SK-N-DZ (cell line): ENCODE data around the gene TIE1.

Experiments
- DNase-seq: peaks from one replicate; pipeline ENCODE4 v3.0.0-alpha.2; 2015; ENCODE audit warnings: low spot score

The TIE1 gene

GRCh38 chr1:43273708-43274107 is 27.1 kb upstream of the TIE1 start:
- no peak for DNase-seq

DNA sequence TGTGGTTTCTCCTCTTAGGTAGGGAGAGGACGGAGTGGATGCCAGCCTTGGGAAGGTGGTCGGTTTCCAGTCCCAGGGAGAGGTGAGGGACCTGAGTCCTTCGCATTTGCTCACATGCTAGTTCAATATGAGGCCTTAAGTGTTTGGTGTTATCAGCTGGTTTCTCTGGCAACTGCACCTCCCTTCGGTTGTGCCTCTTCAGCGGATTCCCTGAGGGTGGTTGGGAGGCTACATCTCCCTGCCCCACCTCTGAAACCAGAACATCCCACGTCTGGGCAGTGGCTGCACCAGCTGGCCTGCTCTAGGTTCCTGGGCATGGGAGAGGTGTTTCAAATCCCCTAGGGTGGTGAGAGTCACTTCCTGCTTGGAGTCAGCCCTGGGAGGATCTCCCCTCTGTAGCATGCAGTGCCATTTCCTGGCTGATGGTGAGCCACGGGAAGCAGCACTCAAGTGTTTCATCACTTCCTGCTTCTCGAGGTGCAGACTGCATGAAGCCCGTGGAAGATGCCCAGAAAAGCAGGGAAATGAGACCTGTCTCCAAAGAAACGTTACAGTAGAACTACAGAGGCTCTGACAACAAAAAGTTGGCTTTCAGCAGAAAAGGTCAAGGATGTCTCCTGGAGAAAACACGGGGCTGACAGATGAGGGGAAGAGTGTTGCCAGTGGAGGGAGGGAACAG is 26.5 kb upstream of the TIE1 start:
- DNase-seq, result no peak

- DNase-seq, result no peak
These were observed 26.0 kb upstream of the TIE1 start for GRCh38 chr1:43274804-43275180.

DNA sequence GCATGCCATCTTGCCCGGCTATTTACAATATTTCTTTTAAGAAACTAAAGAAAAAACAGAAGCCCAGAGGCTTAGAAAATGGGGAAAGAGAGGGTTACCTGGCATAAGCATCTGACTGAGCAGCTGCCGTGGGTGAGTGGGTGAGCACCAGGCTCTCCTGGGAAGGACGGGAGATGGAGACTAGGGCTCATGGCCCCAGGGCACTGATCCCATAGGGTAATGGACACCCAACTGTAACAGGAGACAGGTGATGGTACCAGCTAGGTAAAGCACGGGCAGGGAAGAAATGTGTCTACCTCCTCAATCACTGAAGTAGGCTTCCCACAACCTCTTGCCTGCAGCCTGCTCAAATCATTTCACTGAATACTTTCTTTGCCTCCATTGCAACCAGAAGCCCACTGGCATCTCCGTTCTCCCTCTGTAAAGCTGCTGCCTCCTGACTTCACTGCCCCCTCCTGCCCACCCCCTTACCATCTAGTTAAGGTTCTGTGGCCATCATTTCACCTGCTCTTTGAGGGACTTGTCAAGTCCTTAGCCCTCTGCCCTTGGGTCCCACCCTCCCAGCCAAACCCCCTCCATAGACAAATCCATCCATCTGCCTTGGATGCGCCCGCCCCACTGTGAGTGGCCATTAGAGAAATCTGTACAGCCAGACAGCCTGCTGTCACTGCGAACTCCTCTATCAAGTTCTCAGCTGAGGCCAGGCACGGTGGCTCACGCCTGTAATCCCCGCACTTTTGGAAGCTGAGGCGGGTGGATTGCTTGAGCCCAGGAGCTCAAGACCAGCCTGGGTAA is 24.8 kb upstream of the TIE1 start:
- no peak for DNase-seq

- DNase-seq, result no peak
These were observed 24.1 kb upstream of the TIE1 start for GRCh38 chr1:43276673-43277072.

- no peak for DNase-seq
These were observed 23.5 kb upstream of the TIE1 start for GRCh38 chr1:43277116-43277876.

DNA sequence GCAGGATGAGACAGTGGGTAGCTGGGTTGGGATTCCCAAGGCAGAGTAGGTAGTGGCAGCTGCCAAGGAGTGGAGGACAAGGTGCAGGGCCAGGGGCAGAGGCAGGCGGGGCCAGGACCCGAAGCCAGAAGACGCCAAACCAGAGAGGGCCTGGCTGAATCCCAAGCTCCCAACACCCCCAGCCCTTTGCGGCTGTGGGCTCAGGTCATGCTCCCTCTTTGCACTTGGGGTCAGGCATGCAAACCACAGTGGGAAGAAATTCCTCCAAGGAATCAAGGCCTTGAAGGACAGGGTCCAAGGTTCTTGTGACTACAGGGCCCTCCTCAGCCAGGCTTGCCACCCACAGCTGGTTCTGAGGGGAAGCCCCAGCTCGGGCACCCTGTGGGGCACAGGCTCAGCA is 21.6 kb upstream of the TIE1 start:
- no peak for DNase-seq

DNA sequence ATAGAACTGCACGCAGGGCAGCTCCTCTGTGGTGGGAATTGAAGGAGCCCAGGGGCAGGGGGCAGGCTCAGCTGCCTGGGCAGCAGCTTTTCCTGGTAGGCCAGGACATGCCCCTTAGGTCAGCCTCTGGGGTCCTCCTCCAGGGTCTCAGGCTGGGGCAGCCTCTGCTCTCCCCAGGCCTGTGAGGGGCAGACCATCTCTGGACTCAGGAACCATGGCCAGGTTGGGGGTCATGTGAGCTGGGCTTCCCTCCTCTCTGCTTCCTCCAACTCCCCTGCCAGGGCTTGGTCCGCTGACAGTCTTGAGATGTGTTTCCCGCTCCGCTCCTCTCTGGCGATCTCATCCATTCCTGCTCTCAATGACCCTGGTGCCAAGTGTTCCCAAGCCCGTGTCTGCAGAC is 21.1 kb upstream of the TIE1 start:
- no peak for DNase-seq

- no peak for DNase-seq
These were observed 20.1 kb upstream of the TIE1 start for GRCh38 chr1:43280692-43281091.

GRCh38 chr1:43282220-43283195 is 18.3 kb upstream of the TIE1 start:
- no peak for DNase-seq

GRCh38 chr1:43284065-43284464 is 16.7 kb upstream of the TIE1 start:
- DNase-seq, result no peak

- no peak for DNase-seq
These were observed 16.2 kb upstream of the TIE1 start for GRCh38 chr1:43284546-43285110.

DNA sequence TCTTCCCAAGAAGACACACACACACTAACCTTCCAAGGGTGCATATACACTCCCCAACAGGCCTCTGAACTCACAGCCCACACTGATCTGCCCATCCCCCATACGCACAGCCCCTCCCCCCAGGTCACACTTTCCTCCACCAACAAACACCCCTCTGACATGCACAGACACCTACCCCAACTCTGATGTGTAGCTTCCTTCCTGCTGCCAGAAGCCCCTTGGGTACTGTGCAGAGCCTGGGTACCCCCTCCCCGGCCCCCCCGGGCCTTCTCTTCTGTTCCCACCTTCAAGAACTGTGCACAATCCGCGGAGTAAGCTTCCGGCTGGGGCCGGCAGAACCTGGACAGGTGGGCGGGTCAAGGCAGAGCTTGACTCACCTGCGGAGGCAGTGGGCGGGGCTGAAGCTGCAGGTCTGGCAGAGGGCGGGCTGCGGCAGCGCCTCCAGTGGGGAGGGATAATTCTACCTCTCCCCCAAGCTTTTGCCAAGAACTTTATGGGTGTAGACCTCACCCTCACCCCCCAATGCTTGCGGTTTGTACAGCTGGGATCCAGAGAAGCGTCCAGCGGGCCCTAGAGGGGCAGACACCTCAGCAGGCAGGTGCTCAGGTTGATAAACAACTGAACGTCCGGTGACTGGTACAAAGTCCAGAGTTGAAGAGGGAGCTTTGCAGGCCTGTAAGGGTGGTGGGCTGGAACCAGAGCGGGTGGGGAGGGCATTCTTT is 15.4 kb upstream of the TIE1 start, which contains the start of gene C1orf210:
Gene C1orf210, minus strand, starts transcription at position 313 of the 722 bp plus-strand sequence. CDS start 2,311 bp downstream, outside the sequence.
- no peak for DNase-seq

DNA sequence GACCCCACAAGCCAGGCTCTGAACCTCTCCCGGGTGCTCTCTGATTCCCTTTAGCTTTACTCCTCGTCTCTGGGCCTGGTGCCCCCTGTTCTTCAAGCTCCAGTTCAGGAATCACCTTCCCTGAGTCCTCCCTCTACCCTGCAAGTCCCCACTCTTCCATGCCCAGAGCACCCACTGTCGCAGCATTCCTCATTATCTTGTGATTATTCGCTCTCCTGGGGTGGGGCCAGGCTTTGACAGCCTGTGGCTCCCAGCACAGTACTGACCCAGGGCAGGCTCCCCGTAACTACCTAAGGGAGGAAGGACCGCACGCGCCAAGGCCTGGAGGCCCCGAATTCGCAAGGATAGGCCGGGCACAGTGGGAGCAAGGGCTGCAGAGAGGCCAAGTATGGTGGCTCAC is 14.7 kb upstream of the TIE1 start:
- no peak for DNase-seq

DNA sequence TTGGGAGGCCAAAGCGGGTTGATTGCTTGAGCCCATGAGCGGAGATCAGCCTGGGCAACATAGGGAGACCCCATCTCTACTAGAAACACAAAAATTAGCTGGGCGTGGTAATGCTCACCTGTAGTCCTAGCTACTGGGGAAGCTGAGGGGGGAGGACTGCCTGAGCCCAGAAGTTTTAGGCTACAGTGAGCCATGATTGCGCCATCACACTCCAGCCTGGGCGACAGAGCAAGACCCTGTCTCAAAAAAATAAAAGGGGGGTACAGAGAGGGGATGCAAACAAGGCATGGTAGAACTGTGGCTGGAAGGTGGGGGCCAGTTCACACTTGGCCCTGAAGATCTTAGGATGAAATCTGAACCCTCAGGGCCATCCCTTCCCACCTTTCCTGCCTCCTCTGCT is 14.2 kb upstream of the TIE1 start:
- DNase-seq, result no peak

DNA sequence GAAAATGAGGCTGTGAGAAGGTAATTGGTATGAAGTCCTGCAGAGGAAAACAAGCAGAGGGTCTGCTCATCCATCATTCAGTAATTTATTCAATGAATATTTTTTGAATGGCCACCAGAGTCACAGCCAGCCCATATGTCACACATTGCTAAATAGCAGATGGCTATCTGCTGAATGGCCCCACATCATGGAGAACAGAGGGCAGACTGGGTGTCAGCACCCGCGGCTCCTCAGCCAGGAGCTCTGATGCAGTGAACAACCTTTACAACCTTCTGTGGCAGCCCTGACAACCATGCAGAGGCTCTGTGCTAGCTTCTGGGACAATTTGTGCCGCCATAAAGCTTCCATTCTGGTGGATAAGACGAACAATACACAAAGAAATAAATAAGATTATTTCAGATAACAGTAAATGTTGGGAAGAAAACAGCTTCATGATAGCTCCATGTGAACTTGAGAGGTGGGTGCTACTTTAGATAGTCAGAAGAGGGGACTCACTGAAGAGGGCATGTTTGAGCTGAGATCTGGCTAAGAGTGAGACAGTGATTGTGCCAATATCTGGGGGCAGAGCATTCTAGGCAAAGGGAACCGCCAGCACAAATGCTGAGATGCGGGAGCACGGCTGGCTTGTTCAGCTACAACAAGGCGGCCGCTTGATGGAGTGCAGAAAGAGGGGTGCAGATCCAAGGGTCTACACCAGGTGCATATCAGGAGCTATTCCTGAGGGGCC is 12.6 kb upstream of the TIE1 start:
- no peak for DNase-seq

GRCh38 chr1:43288785-43289706 is 11.7 kb upstream of the TIE1 start:
- no peak for DNase-seq

DNA sequence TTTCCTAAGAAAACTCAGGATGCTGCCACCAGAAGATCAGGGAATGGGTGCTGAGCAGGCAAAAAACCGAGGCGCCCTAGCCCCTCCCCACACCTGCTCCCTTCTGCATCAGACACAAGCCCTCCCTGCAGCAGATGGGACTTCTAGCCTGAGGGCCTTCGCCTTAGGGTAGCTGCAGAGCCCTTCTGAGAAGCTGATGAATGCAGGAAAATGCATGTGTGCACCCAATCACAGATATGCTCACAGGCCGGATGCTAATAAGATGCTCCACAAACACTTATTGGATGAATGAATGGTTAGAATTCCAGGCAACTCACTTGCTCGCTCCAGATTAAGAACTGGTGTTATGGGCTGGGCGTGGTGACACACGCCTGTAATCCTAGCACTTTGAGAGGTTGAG is 8.6 kb upstream of the TIE1 start:
- no peak for DNase-seq
